Stimulated activated CD4-positive, alpha-beta T cell treated with anti-CD3 and anti-CD28 coated beads, Interleukin-12 subunit alpha, Interleukin-12 subunit beta, amount 100 ng/mL, for 48 hours (primary cell): ENCODE data around the gene PIAS4.

Source experiments
- DNase-seq, 3 donors: peaks; one replicate each; pipeline ENCODE4 v3.0.0-alpha.2; 2020; ENCODE audit warnings: low read depth in 2 of 3, low spot score in 1 of 3

The PIAS4 gene

DNA sequence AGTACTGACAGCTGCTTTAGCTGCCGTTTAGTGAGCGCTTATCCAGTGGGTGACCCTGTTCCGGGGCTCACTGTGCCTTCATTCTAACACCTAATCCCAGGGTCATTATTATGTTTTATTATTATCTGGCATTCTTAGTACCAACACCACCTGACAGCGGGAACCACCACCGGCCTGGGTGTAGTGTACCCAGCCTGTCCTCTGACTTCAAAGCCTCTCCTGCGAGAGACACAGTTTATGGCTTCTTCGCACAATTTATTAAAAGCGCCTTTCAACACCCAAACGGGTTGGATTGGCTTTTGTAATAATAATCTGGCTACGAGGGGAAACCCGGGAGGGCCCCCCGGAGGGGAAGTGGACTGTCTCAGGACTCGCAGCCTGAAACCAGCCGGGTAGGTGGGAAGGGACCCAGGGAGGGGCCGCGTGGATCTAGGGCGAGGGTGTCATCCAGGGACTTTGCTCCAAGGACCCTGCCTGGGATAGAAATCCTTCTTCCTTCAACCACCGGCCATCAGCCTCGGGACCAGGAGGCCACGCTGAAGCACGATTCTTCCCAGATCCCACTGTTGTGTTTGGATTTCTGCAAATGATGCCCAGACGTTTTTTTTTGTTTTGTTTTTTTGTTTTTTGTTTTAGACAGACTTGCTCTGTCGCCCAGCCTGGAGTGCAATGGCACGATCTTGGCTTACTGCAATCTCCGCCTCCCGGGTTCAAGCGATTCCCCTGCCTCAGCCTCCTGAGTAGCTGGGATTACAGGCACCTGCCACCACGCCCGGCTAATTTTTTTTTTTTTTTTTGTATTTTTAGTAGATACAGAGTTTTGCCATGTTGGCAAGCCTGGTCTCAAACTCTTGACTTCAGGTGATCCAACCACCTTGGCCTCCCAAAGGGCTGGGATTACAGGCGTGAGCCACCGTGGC is 60.8 kb downstream of the PIAS4 start:
- no peak for DNase-seq

GRCh38 chr19:4069331-4069959 is 61.9 kb downstream of the PIAS4 start:
- peak in 1 of 3 donors; percentile 43 for DNase-seq

- DNase-seq = no peak
These were observed 64.1 kb downstream of the PIAS4 start for GRCh38 chr19:4071610-4072009.

DNA sequence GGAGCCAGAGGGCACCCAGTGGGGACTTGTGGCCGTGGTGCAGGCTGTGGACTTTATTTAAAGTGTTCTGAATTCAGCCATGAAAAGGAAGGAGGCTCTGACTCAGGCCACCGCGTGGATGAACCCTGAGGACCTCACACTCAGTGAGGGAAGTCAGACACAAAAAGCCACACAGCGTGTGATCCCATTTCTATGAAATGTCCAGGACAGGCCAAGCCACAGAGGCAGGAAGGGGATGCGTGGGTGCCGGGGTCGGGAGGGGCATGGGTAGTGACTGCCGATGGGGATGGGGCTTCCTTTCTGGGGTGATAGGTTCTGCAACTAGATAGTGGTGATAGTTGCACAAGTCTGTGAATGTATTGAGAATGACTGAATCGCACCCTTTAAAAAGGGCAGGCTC is 67.8 kb downstream of the PIAS4 start:
- DNase-seq = no peak

- DNase-seq = no peak
These were observed 69.5 kb downstream of the PIAS4 start for GRCh38 chr19:4077007-4077374.

- DNase-seq = peak in 1 of 3 donors; percentile 46
These were observed 70.5 kb downstream of the PIAS4 start for GRCh38 chr19:4077800-4078684.

DNA sequence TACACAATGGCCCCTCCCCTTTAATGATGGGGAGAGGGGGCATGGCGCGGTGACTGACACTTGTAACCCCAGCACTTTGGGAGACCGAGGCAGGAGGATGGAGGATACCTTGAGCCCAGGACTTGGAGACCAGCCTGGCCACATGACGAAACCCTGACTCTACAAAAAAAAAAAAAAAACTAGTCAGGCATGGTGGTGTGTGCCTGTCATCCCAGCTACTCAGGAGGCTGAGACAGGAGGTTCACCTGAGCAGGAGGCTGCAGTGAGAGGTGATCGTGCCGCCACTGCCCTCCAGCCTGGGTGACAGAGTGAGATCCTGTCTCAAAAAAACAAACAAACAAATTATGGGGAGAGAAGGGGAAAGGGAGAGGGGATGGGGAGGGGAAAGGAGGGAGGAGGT is 72.9 kb downstream of the PIAS4 start:
- no peak for DNase-seq

- DNase-seq = no peak
These were observed 74.0 kb downstream of the PIAS4 start for GRCh38 chr19:4081441-4082129.

- DNase-seq = no peak
These were observed 74.6 kb downstream of the PIAS4 start for GRCh38 chr19:4082172-4082571.

DNA sequence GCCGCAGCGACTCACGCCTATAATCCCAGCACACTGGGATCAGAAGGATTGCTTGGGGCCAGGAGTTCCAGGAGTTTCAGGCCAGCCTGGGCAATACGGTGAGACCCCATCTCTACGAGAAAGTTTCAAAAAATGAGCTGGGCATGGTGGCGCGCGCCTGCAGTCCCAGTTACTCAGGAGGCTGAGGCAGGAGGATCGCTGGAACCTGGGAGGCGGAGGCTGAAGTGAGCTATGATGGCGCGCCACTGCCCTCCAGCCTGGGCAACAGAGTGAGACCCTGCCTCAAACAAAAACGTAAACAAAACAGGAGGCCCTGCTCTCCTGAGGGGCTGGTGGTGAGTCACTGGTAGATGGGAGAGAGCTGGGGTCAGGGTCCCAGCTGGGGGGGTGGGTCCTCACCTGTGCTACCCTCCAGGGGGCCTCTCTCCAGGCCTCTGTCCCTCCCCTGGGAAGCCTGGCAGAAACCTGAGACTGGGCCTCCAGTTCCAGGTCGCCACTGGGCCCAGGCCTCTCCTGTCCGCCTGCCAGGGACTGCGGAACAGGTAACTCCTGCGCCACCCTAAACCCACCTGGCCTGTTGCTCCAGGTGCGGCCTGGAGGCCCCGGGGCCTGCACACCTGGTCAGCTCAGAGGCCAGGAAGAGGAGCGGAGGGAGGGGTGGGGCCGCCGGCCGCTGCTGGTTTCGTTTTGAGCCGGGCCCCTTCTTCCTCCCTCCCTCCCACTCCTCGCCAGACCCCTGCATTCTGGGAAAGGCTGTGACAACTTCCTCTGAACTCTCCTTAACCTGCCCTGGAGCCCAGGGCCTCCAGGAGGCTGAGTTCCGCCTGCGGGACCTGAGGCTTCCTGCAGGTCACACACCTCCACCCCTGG is 76.4 kb downstream of the PIAS4 start:
- DNase-seq = no peak

- DNase-seq = no peak
These were observed 77.0 kb downstream of the PIAS4 start for GRCh38 chr19:4084547-4084877.

- no peak for DNase-seq
These were observed 78.9 kb downstream of the PIAS4 start for GRCh38 chr19:4086411-4086867.

- no peak for DNase-seq
These were observed 80.5 kb downstream of the PIAS4 start for GRCh38 chr19:4087787-4088679.

DNA sequence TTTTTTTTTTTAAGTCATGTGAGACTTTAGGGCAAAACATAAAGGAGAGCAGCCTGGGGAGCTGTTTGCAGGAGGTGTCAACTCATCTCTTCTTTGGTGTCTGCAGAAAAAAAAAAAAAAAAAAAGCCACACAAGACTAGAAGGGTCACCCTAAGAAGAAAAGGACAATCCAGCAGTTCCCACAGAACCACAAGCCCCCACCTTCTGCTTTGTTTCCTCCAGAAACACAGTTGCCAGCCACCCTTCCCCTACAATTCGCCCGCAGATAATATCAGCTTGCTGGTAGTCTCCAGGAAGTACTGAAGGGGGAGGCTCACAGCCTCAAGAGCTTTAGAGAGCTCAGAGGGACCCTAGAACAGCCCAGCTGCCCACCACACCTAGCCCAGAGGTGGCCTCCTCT is 81.4 kb downstream of the PIAS4 start:
- no peak for DNase-seq
